ENCODE results near the gene PPFIBP1.
"Not testable (repeated sequence)": the region's sequence is repeated elsewhere in the genome, so short reads cannot be mapped to it uniquely, and the experiment has no call there.

DNA sequence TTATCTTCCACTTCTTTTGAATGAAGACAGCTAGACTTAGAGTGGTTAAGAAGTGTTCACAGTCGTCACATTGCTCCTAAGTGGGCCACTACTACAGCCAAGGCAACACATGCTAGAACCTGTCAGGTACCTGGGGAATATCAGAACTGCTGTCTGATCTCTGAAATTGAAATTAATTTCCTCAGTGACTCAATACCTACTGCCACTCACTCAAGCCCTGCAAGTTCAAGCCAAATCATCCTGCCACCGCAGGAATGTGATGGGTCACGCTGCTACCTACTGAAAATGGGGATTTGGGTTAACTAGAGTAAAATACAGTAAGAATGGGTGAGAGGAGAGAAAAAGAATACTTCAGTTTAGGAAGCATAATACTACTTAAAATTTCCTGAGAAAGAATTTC, 67.7 kb downstream of the PPFIBP1 start:
- TF ChIP-seq, protein P1, sequence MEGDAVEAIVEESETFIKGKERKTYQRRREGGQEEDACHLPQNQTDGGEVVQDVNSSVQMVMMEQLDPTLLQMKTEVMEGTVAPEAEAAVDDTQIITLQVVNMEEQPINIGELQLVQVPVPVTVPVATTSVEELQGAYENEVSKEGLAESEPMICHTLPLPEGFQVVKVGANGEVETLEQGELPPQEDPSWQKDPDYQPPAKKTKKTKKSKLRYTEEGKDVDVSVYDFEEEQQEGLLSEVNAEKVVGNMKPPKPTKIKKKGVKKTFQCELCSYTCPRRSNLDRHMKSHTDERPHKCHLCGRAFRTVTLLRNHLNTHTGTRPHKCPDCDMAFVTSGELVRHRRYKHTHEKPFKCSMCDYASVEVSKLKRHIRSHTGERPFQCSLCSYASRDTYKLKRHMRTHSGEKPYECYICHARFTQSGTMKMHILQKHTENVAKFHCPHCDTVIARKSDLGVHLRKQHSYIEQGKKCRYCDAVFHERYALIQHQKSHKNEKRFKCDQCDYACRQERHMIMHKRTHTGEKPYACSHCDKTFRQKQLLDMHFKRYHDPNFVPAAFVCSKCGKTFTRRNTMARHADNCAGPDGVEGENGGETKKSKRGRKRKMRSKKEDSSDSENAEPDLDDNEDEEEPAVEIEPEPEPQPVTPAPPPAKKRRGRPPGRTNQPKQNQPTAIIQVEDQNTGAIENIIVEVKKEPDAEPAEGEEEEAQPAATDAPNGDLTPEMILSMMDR (IDR thresholded peaks at IDR 0.05), result not testable (repeated sequence)
- not testable (repeated sequence) for TF ChIP-seq POLR2A (IDR thresholded peaks at IDR 0.05)

All from lower leg skin (tissue), 3 donors.